Ovary (tissue), 9 donors: ENCODE data around the gene CCDC88B. TPM values are rescaled to one million over a fixed set of nuclear protein-coding genes. Genes with fewer than 3 reads are reported as not detected.

Experiments
- DNase-seq, 5 donors: peaks; one replicate each; pipeline ENCODE4 v3.0.0-alpha.2; 2019 to 2020
- H3K27ac ChIP-seq, 2 donors: fragments of 200-600 bp; one replicate each; pipeline versions ENCODE4 v1.5.1 to v1.8.0; 2019 to 2022
- H3K27me3 ChIP-seq: fragments of 200-600 bp; one replicate; pipeline ENCODE4 v1.8.0; 2022
- H3K36me3 ChIP-seq: fragments of 200-600 bp; sonication (generic); one replicate; pipeline ENCODE4 v1.5.1; 2019
- H3K4me1 ChIP-seq: one replicate; pipeline ENCODE4 v1.8.1; 2013; ENCODE audit warnings: mild to moderate bottlenecking, moderate library complexity; ENCODE audit not compliant: insufficient read depth
- H3K4me3 ChIP-seq: fragments of 200-600 bp; sonication (generic); one replicate; pipeline ENCODE4 v1.5.1; 2017
- H3K9me3 ChIP-seq, 2 donors: fragments of 200-600 bp in 1 of 2; sonication (generic) in 1 of 2; one replicate each; pipeline versions ENCODE4 v1.5.1 to v1.8.1; 2013 to 2019; ENCODE audit warnings: mild to moderate bottlenecking in 1 of 2, moderate library complexity in 1 of 2
- EP300 ChIP-seq: sonication (generic); formaldehyde crosslinking; IDR thresholded peaks from one replicate; pipeline ENCODE4 v1.6.1; 2017; ENCODE audit warnings: antibody characterized with exemption
- POLR2A ChIP-seq: fragments of 450-650 bp; IDR thresholded peaks from one replicate; pipeline ENCODE4 v1.6.1; 2017; ENCODE audit warnings: antibody characterized with exemption, mild to moderate bottlenecking, moderate library complexity
- WGBS, 3 donors: extraction: QIAGEN DNeasy Blood & Tissue Kit in 1 of 3; methylation state at CpG; one replicate each; pipeline versions ENCODE4 v1.1.5 to v1.1.7; 2013 to 2017; 5-methylcytosine and 5-hydroxymethylcytosine counted together
- intact Hi-C, 4 donors: fragments of 100-400 bp; cut with DNase I; formaldehyde crosslinking; loops; one replicate each; pipeline versions ENCODE4 v1.11.0 to v1.15.1; 2022 to 2023
- polyA plus RNA-seq, 2 donors: library from polyadenylated mRNA; stranded (reverse); fragments of 200-250 nt in 1 of 2; fragments of 350-450 nt in 1 of 2; fragmentation: Illumina TruSeq in 1 of 2; extraction: RNeasy Lipid Tissue Mini Kit (QIAGEN cat#74804) in 1 of 2; gene quantifications; one replicate each; pipeline ENCODE4 v1.2.3, GENCODE V29; 2013 to 2014
- total RNA-seq, 7 donors: library from RNA; depleted of rRNA in 2 of 7; stranded (reverse); fragments of >200 nt in 2 of 7; fragmentation: NEBNext Ultra II Directional in 3 of 7; extraction: Animal tissue kit (Norgen Biotek cat#: 25700) in 3 of 7; gene quantifications; one replicate each; pipeline versions ENCODE4 v1.1.0 to v1.2.4, GENCODE V29; 2016 to 2023
- TF ChIP-seq, protein P1 (sequence below), 3 donors: fragments of 450-650 bp in 2 of 3; fragments of 200-600 bp in 1 of 3; IDR thresholded peaks; one replicate each; pipeline versions ENCODE4 v1.5.1 to v1.8.0; 2016 to 2022; ENCODE audit warnings: antibody characterized with exemption in 3 of 3, mild to moderate bottlenecking in 1 of 3
- donor health status: DM: no; HTN: no; CAD: no; lungs with moderate emphysema.
- donor health status: DM: no; HTN: no; CAD: no.
- donor health status: Bipolar disorder and iron deficiency.
- donor health status: DM: yes; HTN: yes; CAD: no.
- donor health status: DM: no; HTN: no; CAD: no.
- donor health status: DM: yes; HTN: yes; CAD: no.

CCDC88B gene
- total and polyA plus RNA-seq, 9 donors: 0.95 to 7.5 (median 3.5) TPM

DNA sequence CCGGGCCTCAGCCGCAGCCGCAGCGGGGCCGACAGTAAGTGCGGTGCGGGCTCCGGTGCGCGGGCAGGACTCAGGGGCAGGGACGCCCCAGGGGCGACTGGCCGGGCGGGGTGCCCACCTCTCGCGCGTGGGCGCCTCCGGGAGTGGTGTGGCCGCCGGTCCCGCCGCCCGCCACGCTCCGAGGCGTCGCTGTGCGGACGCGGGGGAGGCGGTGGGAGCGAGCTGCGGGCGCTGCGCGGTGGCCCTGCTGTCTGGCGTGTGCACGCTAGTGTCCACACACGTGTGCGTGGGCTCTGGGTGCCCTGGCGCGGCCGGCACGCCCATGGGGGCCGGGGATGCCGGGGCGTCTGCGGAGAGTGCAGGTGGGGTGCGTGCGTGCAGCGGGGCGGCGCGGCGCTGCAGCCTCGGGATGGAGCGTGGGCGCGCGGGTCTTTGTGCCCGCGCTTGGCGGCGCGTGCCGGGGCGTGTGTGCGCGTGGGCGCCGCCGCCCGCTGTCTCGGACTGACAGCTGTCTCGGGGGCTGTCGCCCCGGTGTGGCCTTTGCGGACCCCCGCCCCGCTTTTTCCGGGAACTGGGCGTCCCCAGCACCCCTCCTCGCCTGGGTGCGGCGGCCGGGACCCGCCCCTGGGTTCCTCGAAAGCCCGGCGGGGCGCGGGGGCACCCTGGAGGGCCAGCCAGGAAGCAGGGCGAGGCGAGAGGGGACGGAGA, 48.1 kb upstream of the CCDC88B start:
- no peaks in the 10 kb centered on the region for H3K9me3 ChIP-seq
- no peak for TF ChIP-seq EP300
- no peak for TF ChIP-seq POLR2A
- TF ChIP-seq, protein P1, sequence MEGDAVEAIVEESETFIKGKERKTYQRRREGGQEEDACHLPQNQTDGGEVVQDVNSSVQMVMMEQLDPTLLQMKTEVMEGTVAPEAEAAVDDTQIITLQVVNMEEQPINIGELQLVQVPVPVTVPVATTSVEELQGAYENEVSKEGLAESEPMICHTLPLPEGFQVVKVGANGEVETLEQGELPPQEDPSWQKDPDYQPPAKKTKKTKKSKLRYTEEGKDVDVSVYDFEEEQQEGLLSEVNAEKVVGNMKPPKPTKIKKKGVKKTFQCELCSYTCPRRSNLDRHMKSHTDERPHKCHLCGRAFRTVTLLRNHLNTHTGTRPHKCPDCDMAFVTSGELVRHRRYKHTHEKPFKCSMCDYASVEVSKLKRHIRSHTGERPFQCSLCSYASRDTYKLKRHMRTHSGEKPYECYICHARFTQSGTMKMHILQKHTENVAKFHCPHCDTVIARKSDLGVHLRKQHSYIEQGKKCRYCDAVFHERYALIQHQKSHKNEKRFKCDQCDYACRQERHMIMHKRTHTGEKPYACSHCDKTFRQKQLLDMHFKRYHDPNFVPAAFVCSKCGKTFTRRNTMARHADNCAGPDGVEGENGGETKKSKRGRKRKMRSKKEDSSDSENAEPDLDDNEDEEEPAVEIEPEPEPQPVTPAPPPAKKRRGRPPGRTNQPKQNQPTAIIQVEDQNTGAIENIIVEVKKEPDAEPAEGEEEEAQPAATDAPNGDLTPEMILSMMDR (IDR thresholded peaks at IDR 0.05): no peak
- H3K36me3 ChIP-seq: no peaks in the 10 kb centered on the region
- H3K4me1 ChIP-seq: peaks cover 6% of the 10 kb centered on the region
- 0 to 1% (median 0%) methylated on average over 42 to 95 of the region's 96 CpGs for WGBS, 3 donors
- no peak for DNase-seq
- no peak overlapping the region for H3K4me3 ChIP-seq
- intact Hi-C loops: loop anchor here in 1 of 4 donors (10.0 kb wide), 1 partner anchor 287 kb away; no protein-coding TSS in a partner anchor
- H3K27me3 ChIP-seq: peaks cover 2% of the 10 kb centered on the region
- no peak overlapping the region for H3K27ac ChIP-seq

- intact Hi-C loops: loop anchor here in 1 of 4 donors (10.0 kb wide), 1 partner anchor 288 kb away; no protein-coding TSS in a partner anchor
Observed at GRCh38 chr11:64292460-64293254, 47.3 kb upstream of the CCDC88B start.

GRCh38 chr11:64294774-64295173, 45.2 kb upstream of the CCDC88B start:
- H3K27me3 ChIP-seq: peaks cover 5% of the 10 kb centered on the region
- TF ChIP-seq EP300: no peak
- no peak for TF ChIP-seq POLR2A
- intact Hi-C loops: loop anchor here in 1 of 4 donors (10.0 kb wide), 1 partner anchor 290 kb away; no protein-coding TSS in a partner anchor
- H3K4me1 ChIP-seq: peaks cover 7% of the 10 kb centered on the region
- H3K36me3 ChIP-seq: no peaks in the 10 kb centered on the region
- H3K4me3 ChIP-seq: no peak overlapping the region
- DNase-seq: no peak
- 25 to 56% (median 53%) methylated on average over 3 of the region's 3 CpGs for WGBS, 3 donors
- H3K27ac ChIP-seq: no peak overlapping the region
- no peaks in the 10 kb centered on the region for H3K9me3 ChIP-seq

More at GRCh38 chr11:64292460-64293254, 47.3 kb upstream of the CCDC88B start:
- H3K36me3 ChIP-seq: no peaks in the 10 kb centered on the region
- H3K4me3 ChIP-seq: no peak overlapping the region
- no peaks in the 10 kb centered on the region for H3K9me3 ChIP-seq
- H3K4me1 ChIP-seq: peaks cover 6% of the 10 kb centered on the region
- peak in 1 of 5 donors; percentile 16 for DNase-seq
- 35 to 40% (median 38%) methylated on average over 40 to 42 of the region's 42 CpGs for WGBS, 3 donors
- TF ChIP-seq POLR2A (no peak), EP300 (no peak)
- TF ChIP-seq, protein P1 (IDR thresholded peaks at IDR 0.05): no peak
- H3K27me3 ChIP-seq: peaks cover 2% of the 10 kb centered on the region
- H3K27ac ChIP-seq: no peak overlapping the region

DNA sequence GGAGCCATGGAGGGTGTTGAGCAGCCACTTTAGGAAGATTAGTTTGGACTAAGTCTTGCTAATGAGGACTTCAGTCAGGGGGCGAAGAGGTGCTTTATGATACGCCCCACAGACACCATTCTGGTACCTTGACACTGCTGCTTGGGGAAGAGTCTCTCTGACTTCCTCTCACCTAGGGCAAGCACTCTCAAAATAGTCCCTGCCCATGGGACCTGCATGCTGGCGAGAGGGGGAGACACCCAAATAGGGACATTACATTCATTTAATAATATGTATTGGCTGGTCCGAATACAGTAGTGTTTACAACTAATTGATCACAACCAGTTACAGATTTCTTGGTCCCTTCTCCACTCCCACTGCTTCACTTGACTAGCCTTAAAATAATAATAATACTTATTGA, 44.2 kb upstream of the CCDC88B start:
- DNase-seq: no peak
- Histone ChIP-seq H3K36me3 (no peaks in the 10 kb centered on the region), H3K9me3 (no peaks in the 10 kb centered on the region), H3K4me1 (peaks cover 9% of the 10 kb centered on the region), H3K27me3 (peaks cover 8% of the 10 kb centered on the region), H3K27ac (no peak overlapping the region), H3K4me3 (no peak overlapping the region)
- intact Hi-C loops: loop anchor here in 1 of 4 donors (10.0 kb wide), 1 partner anchor 291 kb away; no protein-coding TSS in a partner anchor
- TF ChIP-seq, protein P1 (IDR thresholded peaks at IDR 0.05): no peak
- TF ChIP-seq EP300 (no peak), POLR2A (no peak)
- WGBS, 3 donors: 87 to 97% (median 92%) methylated on average over 4 of the region's 4 CpGs
